ENCODE measurements around the gene DUT.

DNA sequence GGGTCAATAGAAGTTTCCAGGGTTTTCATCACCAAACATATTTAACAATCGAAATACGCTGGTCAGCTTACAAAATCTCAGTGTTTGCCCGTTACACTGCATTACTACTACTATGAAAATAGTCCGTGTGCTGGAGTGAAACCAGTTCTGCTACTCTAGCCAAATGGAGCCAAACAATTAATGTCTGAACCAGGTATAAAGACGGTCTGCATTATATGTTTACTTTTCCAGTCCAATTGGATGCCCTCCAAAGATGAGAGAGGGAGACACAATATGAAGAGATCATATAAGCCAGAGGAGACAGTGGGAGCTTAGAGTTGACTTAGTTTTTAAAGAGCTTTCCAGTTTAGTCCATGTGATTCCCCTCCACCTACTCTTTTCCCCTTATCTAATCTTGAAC lies 6.3 kb upstream of the DUT start:
- TF ChIP-seq, protein P1, sequence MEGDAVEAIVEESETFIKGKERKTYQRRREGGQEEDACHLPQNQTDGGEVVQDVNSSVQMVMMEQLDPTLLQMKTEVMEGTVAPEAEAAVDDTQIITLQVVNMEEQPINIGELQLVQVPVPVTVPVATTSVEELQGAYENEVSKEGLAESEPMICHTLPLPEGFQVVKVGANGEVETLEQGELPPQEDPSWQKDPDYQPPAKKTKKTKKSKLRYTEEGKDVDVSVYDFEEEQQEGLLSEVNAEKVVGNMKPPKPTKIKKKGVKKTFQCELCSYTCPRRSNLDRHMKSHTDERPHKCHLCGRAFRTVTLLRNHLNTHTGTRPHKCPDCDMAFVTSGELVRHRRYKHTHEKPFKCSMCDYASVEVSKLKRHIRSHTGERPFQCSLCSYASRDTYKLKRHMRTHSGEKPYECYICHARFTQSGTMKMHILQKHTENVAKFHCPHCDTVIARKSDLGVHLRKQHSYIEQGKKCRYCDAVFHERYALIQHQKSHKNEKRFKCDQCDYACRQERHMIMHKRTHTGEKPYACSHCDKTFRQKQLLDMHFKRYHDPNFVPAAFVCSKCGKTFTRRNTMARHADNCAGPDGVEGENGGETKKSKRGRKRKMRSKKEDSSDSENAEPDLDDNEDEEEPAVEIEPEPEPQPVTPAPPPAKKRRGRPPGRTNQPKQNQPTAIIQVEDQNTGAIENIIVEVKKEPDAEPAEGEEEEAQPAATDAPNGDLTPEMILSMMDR (conservative IDR thresholded peaks at IDR 0.05; ENCODE audit: low read length), result no peak
- no peak for TF ChIP-seq EZH2phosphoT487 (IDR thresholded peaks at IDR 0.05; ENCODE audit: borderline replicate concordance, low read depth, low read length)
